DND-41 (cell line): ENCODE results near the gene VPS50.

Experiments
- ATAC-seq: fragments of 200-7000 bp; cut with Tn5 transposase; 3 replicates; pipeline ENCODE4 v1.9.1; 2021; ENCODE audit warnings: low read depth; ENCODE audit not compliant: insufficient read depth
- DNase-seq: peaks from one replicate; pipeline ENCODE4 v3.0.0-alpha.2; 2020
- H2AFZ ChIP-seq: 2 replicates; pipeline ENCODE4 v1.6.0; 2012; ENCODE audit warnings: low read depth, low read length
- H3K27ac ChIP-seq: 2 replicates; pipeline ENCODE4 v1.5.1; 2012; ENCODE audit warnings: low read length, inconsistent platforms
- H3K27me3 ChIP-seq: fragments of 200-600 bp; sonication (generic); 2 replicates; pipeline ENCODE4 v1.6.0; 2012; ENCODE audit warnings: low read length, mild to moderate bottlenecking, inconsistent platforms; ENCODE audit not compliant: insufficient read depth, poor library complexity
- H3K36me3 ChIP-seq: 2 replicates; pipeline ENCODE4 v1.5.1; 2012; ENCODE audit warnings: low read length, inconsistent platforms; ENCODE audit not compliant: insufficient read depth
- H3K4me1 ChIP-seq: 2 replicates; pipeline ENCODE4 v1.5.1; 2012; ENCODE audit warnings: mild to moderate bottlenecking, low read length; ENCODE audit not compliant: insufficient read depth
- H3K4me2 ChIP-seq: 2 replicates; pipeline ENCODE4 v1.6.0; 2012; ENCODE audit warnings: mild to moderate bottlenecking, moderate library complexity, low read length, inconsistent platforms; ENCODE audit not compliant: insufficient read depth
- H3K4me3 ChIP-seq, 2 experiments: fragments of 200-600 bp in 1 of 2; shearing (Covaris generic) in 1 of 2; 2 replicates each; pipeline ENCODE4 v1.5.1; 2012 to 2016; ENCODE audit warnings: inconsistent platforms in 2 of 2, low read length in 2 of 2, mild to moderate bottlenecking in 2 of 2, low read depth in 1 of 2, moderate library complexity in 1 of 2
- H3K79me2 ChIP-seq: 2 replicates; pipeline ENCODE4 v1.6.0; 2012; ENCODE audit warnings: low read length, inconsistent platforms; ENCODE audit not compliant: insufficient read depth
- H3K9ac ChIP-seq: 2 replicates; pipeline ENCODE4 v1.6.0; 2012; ENCODE audit warnings: low read depth, mild to moderate bottlenecking, inconsistent platforms, low read length, moderate library complexity
- H3K9me3 ChIP-seq: 2 replicates; pipeline ENCODE4 v1.5.1; 2012; ENCODE audit warnings: low read length, moderate library complexity, mild to moderate bottlenecking, inconsistent platforms; ENCODE audit not compliant: insufficient read depth, severe bottlenecking
- H4K20me1 ChIP-seq: 2 replicates; pipeline ENCODE4 v1.6.0; 2012; ENCODE audit warnings: low read length; ENCODE audit not compliant: insufficient read depth
- EZH2 ChIP-seq: IDR thresholded peaks from 3 replicates; pipeline ENCODE4 v1.6.1; 2012; ENCODE audit warnings: borderline replicate concordance, low read depth, mild to moderate bottlenecking, moderate library complexity, low read length, inconsistent platforms; ENCODE audit not compliant: severe bottlenecking
- TF ChIP-seq, protein P1 (sequence below): IDR thresholded peaks from 2 replicates; pipeline ENCODE4 v1.5.1; 2012; ENCODE audit warnings: borderline replicate concordance, low read length, moderate library complexity, mild to moderate bottlenecking; ENCODE audit not compliant: poor library complexity, severe bottlenecking; ENCODE audit errors: extremely low read depth

The VPS50 gene

DNA sequence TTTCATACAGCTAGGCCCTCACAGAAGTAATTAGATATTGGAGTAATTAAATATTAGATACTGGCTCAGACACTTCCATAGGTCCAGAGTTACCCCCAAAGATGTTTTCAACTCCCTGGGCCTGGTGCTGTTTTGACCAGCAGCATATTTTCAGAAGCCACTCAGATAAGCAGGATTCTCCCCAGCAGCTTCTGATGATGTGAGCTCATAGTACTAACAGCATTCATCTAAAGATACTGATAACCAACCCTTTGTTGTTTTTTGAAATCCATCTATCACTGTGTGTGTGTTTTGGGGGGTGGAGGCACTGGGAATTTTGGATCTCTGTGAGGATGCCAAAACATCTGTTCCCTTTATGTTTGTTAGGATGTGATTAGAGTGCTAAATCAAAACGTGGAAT, 52.7 kb downstream of the VPS50 start:
- no peaks in the 10 kb centered on the region for H3K9me3 ChIP-seq
- no peak for DNase-seq
- H3K9ac ChIP-seq, result no peak overlapping the region
- ATAC-seq, result no peak
- no peaks in the 10 kb centered on the region for H3K79me2 ChIP-seq
- no peak overlapping the region for H2AFZ ChIP-seq
- no peaks in the 10 kb centered on the region for H4K20me1 ChIP-seq
- H3K4me1 ChIP-seq, result no peaks in the 10 kb centered on the region
- H3K27me3 ChIP-seq, result no peaks in the 10 kb centered on the region
- no peak overlapping the region for H3K27ac ChIP-seq
- TF ChIP-seq EZH2, result no peak
- TF ChIP-seq, protein P1, sequence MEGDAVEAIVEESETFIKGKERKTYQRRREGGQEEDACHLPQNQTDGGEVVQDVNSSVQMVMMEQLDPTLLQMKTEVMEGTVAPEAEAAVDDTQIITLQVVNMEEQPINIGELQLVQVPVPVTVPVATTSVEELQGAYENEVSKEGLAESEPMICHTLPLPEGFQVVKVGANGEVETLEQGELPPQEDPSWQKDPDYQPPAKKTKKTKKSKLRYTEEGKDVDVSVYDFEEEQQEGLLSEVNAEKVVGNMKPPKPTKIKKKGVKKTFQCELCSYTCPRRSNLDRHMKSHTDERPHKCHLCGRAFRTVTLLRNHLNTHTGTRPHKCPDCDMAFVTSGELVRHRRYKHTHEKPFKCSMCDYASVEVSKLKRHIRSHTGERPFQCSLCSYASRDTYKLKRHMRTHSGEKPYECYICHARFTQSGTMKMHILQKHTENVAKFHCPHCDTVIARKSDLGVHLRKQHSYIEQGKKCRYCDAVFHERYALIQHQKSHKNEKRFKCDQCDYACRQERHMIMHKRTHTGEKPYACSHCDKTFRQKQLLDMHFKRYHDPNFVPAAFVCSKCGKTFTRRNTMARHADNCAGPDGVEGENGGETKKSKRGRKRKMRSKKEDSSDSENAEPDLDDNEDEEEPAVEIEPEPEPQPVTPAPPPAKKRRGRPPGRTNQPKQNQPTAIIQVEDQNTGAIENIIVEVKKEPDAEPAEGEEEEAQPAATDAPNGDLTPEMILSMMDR, result no peak
- no peaks in the 10 kb centered on the region; the same call in 1 of the 2 replicates for H3K36me3 ChIP-seq
- no peak overlapping the region for H3K4me3 ChIP-seq
- H3K4me2 ChIP-seq, result no peak overlapping the region

DNA sequence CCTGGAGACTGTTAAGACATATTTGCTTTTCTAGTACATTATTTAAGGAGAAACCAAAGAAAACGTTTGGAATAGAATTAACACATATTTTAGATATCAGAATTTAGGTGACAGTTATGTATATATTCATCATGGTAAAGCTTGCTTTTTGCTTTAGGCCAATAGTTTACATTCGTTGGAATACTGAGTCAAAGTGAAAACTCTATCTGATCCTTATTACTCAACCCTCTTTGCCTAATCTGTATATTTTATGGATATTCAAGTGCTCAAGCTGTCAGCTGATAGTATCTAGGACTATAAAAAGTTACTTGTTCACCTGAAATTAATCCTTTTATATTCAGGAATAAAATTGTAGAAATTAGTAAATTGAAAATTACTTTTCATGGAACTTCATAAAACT, 61.1 kb downstream of the VPS50 start:
- no peak for TF ChIP-seq EZH2
- TF ChIP-seq, protein P1, result no peak
- Histone ChIP-seq H3K79me2 (no peaks in the 10 kb centered on the region), H4K20me1 (no peaks in the 10 kb centered on the region), H3K27me3 (no peaks in the 10 kb centered on the region), H3K36me3 (0 out of 2 replicates have a peak, but pooled peaks cover 5% of the 10 kb centered on the region), H3K4me3 (no peak overlapping the region), H3K27ac (no peak overlapping the region), H3K9ac (no peak overlapping the region), H3K9me3 (no peaks in the 10 kb centered on the region), H3K4me2 (no peak overlapping the region), H2AFZ (no peak overlapping the region), H3K4me1 (no peaks in the 10 kb centered on the region)
- no peak for DNase-seq
- ATAC-seq, result no peak

DNA sequence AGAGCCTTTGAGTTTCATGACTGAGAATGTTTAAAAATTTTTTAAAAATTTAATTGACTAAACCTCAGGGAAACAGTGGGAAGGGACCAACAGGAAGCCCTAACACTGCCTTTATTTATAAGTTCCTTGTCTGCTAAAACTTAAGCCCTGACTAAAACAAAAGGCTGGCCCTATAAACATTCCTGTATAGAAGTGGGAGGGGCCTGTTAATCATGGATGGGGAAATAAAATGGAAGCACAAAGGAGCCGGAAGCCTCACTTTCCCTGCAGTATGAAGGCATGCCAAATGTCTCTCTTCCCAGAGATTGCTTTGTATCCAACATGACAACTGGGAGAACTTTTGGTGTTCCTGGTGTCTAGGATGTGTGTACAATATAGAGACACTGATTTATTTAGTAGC, 66.0 kb downstream of the VPS50 start:
- no peak for ATAC-seq
- Histone ChIP-seq H3K36me3 (0 out of 2 replicates have a peak, but pooled peaks cover 5% of the 10 kb centered on the region), H3K4me2 (no peak overlapping the region), H3K9ac (no peak overlapping the region), H3K27me3 (no peaks in the 10 kb centered on the region), H3K9me3 (no peaks in the 10 kb centered on the region), H3K79me2 (no peaks in the 10 kb centered on the region), H3K4me3 (no peak overlapping the region), H3K4me1 (no peaks in the 10 kb centered on the region), H3K27ac (no peak overlapping the region), H2AFZ (no peak overlapping the region), H4K20me1 (no peaks in the 10 kb centered on the region)
- TF ChIP-seq EZH2, result no peak
- DNase-seq, result no peak

DNA sequence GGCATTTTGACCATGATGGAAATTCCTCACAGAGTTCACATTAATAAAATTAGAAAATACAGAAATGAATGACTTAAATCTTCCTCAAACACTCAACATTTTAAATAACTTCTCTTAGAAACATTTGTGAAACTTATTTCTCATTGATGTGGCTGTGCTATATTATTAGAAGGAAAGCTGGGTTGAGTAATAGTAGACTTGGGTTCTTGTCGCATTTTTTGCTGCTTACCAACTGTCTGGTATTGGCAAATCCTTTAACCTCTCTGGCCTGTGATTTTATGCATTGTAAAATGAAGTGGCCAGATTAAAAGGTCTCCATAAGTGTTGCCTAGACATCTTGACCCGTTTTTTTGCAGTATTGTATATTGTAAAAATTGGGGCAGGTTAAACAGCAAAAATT, 66.5 kb downstream of the VPS50 start:
- Histone ChIP-seq H3K9me3 (no peaks in the 10 kb centered on the region), H3K9ac (no peak overlapping the region), H3K36me3 (0 out of 2 replicates have a peak, but pooled peaks cover 5% of the 10 kb centered on the region), H3K4me1 (no peaks in the 10 kb centered on the region), H3K27me3 (no peaks in the 10 kb centered on the region), H4K20me1 (no peaks in the 10 kb centered on the region), H3K79me2 (no peaks in the 10 kb centered on the region), H3K27ac (no peak overlapping the region), H3K4me2 (no peak overlapping the region), H3K4me3 (no peak overlapping the region), H2AFZ (no peak overlapping the region)
- TF ChIP-seq EZH2, result no peak
- TF ChIP-seq, protein P1, result no peak
- ATAC-seq (no peak), DNase-seq (no peak)
